ENCODE measurements around the gene POU2F1.
"Not testable (repeated sequence)": the region's sequence is repeated elsewhere in the genome, so short reads cannot be mapped to it uniquely, and the experiment has no call there.

Gene POU2F1

DNA sequence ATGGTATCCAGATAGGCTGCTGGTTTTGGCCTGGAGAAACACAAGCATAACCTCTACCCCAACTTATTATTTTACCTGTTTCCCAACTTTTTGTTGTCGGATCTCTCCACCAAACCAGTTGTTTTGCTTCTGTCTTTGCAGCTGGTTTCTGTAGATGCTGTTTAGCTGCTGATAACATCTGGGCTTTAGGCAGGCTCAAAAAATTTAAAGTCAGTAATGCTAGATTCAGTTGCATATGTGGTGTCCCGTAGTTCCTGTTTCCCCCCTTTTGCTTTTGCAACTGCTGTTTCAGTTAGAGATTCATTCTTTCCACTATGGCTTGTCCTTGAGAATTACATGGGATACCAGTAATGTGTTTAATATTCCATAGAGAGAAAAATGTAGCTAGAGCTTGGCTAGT lies 98.5 kb downstream of the POU2F1 start:
- not testable (repeated sequence) for DNase-seq

GRCh38 chr1:167322483-167322882 lies 101.8 kb downstream of the POU2F1 start:
- DNase-seq, result no peak

DNA sequence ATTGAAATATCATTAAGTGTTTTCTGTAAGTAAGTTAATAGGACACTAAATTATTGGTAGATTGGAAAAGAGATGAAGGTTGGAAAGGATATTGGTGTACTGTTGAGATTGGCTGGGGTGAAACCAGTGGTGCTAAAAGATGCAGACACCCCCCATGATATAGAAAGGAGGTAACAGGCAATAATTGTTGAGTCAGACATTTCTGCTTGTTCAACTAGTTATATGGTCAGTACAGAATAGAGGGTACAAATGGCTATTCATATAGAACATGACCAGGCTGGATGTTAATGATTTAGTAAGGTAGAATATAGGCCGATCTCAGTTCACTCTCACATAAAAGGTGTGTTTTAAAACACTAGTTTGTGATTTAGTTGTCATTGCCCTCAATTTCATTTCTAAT lies 104.5 kb downstream of the POU2F1 start:
- DNase-seq, result no peak

GRCh38 chr1:167328306-167328815 lies 107.7 kb downstream of the POU2F1 start:
- DNase-seq, result no peak

DNA sequence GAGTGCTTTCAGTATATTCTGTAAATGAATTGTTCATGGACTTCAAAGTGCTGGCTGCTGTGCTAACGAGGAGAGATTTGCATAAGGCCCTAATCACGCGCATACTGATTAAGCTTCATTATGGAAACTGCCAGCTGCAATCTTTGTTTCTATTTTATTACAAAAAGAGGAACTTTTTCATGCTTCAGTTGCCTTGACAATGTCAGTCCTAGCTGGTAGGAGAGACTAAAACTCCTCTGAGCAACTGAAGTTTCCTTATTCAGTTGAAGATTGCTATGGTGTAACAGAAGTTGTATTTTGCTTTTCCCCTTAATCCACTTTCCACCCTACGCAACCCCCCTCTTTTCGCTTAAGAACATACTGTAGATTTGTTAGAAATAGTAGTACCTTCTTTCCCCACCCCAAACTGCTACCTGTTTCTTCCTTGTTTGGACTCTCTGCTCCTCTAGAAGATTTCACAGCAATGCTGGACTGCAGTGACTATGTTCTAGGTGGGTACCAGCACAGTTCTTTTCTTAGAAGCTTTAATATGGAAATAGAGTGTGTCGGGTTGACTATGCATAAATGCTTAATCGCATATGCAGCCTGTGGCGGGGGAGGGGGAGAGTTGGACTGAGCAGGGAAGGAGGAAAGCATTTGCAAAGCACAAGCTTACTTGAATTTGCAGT lies 108.3 kb downstream of the POU2F1 start:
- no peak for DNase-seq

- DNase-seq, result no peak
Observed at GRCh38 chr1:167330601-167331293, 110.1 kb downstream of the POU2F1 start.

- no peak for DNase-seq
Observed at GRCh38 chr1:167331650-167332049, 111.0 kb downstream of the POU2F1 start.

DNA sequence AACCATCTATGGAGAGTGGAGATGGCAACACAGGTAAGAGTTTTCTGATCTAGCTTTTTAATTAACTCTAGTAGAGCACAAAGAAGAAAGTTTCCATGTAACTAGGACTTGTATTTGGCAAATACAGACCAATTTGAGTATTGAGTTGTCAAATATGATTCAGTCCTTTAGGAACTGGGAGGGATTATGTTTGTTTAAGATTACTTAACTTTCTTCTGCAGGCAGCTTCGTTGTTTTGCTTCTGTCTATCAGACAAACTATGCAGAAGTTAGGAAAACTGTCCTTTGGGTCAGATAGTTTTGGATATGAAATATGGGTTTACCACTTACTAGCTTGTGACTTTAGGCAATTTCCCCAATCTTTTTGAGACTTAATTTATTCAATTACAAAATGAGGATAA lies 111.8 kb downstream of the POU2F1 start:
- DNase-seq, result no peak

GRCh38 chr1:167333124-167333523 lies 112.4 kb downstream of the POU2F1 start:
- no peak for DNase-seq

DNA sequence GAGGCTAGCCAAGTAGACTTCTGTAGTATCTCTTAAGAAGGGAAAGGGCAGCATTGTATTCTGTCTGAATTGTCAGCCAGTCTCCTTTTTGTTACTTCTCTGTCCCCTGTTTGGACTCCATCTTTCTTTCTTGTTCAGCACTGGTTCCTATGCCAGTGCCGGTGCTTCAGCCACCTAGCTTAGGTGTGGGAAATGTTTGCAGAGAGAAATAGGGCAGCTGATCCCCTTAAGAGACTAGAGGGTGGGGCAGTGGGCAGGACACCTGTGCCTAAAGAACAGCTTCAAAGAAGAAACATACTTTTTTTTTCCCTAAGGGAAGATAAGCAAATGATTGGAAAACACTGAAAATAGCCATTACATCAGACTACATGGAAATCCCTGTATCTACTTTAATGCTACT lies 113.0 kb downstream of the POU2F1 start:
- DNase-seq, result no peak

DNA sequence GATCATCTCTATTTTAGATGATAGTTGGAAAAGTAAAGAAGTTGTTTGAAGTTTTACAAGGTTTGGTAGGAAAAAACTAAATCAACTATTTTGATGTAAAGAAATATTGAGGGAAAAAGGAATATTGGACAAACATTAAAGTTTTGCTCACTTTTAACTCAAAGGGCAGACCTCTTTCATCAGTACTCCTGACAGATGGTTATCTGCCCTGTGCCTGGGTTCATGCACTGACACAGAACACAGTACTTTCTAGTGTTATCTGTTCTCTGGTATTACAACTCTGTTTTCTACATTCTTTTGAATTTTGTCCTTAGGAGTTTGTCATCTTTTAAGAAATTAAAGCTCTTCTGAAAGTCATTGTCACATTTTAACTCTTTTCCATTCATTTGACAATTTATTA lies 118.7 kb downstream of the POU2F1 start:
- DNase-seq, result no peak

DNA sequence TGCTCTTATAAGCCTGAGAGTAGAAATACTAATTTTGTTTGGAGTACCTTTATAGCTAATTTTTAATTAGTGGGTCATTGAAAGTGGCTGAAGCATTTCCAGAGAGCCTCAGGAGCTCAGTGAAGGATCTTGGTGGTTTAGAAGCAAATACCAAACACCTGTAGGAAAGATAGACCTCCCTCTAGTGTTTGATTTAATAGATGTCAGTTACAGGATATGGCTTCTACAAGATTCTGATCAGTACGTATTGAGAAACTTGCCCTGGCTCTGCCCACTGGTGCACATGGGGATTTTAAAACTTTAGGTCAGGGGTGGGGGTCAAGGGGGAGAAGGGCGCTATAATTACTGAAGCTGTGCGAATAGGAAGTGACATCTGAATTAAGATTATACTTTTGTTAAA lies 122.2 kb downstream of the POU2F1 start:
- peak; percentile 14 for DNase-seq

GRCh38 chr1:167344112-167344511 lies 123.4 kb downstream of the POU2F1 start:
- DNase-seq, result no peak

- DNase-seq, result no peak
Observed at GRCh38 chr1:167344615-167345385, 124.1 kb downstream of the POU2F1 start.

GRCh38 chr1:167345386-167345733 lies 124.7 kb downstream of the POU2F1 start:
- no peak for DNase-seq

- DNase-seq, result no peak
Observed at GRCh38 chr1:167357305-167357704, 136.6 kb downstream of the POU2F1 start.

DNA sequence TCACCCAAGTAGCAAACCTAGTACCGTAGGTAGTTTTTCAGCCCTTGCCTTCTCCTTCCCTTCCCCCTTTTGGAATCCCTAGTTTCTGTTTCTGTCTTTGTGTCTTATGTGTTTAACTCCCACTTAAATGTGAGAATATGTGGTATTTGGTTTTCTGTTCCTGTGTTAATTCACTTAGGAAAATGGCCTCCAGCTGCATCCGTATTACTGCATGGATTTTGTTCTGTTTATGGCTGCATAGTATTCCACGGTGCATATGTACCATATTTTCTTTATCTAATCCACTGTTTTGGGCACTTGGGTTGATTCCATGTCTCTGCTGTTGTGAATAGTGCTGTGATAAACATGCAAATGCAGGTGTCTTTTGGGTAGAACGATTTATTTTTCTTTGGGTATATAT lies 138.6 kb downstream of the POU2F1 start:
- no peak for DNase-seq

DNA sequence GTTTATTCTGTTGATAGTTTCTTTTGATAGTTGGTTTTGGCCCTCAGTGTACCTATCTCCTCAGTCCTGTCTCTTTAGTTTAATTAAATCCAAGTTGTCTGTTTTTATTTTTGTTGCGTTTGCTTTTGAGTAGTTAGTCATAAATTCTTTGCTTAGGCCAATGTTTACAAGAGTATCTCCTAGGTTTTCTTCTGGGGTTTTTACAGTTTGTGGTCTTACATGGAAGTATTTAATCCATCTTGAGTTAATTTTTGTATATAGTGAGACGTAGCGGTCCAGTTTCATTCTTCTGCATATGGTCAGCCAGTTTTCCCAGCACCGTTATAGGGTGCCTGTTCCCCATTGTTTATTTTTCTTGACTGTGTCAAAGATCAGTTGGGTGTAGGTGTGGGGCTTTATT lies 139.4 kb downstream of the POU2F1 start:
- DNase-seq, result no peak

DNA sequence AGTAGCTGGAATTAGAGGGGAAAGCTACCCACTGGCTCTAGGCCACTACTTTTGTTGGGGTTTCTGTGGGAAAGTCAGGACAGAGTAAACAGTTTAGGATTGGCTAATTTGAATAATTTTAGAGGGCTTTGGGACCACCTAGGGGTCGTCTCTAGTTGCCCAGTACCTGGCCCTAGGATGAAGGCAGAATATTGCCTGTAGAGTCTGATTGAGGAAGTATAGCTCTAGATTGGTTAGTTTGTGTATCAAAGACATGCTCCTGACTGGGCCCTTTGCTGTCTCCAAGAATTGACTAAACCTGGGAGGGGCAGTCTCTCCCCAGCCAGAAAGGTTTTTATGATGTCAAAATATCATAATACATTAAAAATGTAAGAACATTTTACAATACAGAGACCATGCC lies 142.0 kb downstream of the POU2F1 start:
- DNase-seq, result no peak

DNA sequence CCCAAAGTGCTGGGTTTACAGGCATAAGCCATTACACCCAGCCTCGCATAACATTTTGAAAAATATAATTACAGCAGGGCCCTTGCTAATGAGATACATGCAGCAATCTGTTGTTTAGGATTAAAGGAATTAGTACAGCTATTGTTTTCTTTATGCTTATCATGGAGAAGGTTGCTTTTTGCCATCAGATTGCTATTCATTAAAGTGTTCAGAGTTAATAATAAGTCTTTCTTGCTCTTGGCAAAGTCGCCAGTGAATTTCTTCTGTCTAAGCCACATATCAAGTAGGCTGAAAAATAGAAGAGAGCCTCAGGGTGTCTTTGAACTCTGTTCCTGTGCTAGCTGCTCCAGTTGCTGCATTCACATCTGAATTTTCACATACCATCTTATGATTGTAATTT lies 144.1 kb downstream of the POU2F1 start:
- DNase-seq, result no peak

DNA sequence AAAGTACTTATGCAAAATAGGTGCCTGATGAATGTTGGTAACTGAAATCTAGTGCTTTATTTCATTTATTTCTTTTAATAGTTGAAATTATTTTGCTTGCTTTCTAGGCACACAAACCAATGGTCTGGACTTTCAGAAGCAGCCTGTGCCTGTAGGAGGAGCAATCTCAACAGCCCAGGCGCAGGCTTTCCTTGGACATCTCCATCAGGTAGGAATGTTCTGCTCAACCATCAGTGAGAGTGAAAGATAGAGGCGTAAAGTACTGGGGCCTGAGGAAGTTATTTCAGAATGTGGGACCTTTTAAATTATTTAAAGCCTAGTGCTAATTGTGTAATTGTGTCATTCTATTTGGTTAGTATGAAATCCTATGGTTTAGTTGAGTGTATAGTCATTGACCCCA lies 144.7 kb downstream of the POU2F1 start:
- no peak for DNase-seq

DNA sequence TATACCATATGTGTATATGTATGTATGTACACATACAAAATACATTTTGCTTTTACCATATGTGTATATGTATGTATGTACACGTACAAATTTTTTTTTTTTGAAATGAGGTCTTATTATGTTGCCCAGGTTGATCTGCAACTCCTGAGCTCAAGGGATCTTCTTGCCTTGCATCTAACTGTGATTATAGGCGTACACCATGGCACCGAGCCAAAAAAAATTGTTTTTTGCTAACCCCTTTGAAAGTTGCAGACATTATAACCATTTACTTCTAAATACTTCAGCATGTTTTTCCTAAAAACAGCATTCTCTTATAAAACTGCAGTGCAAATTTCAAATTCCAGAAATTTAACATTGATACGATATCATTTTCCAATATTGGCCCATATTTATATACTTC lies 147.0 kb downstream of the POU2F1 start:
- no peak for DNase-seq

DNA sequence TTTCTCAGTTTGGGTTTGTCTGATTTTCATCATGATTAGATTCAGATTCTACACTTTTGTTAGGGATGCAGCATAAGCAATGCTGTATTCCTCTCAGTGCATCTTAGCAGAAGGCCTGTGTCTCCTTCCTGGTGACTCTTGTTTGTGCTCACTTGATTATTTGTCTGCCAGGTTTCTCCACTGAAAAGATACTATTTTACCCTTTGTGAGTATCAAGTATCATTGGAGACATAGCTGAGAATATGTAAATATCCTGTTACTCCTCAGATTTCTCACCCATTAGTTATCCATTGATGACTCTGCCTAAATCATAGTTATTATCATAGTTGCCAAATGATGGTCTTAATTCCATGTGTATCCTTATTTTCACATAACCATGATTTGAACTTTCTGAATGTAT lies 148.5 kb downstream of the POU2F1 start:
- DNase-seq, result no peak

GRCh38 chr1:167369933-167370332 lies 149.2 kb downstream of the POU2F1 start:
- no peak for DNase-seq

Data from CD4-positive, alpha-beta T cell treated with Interleukin-10 for 1 hour (primary cell).